Epidermal melanocyte (primary cell): ENCODE measurements around the gene ZBTB7A.

Source experiments
- DNase-seq: peaks from one replicate; pipeline ENCODE4 v3.0.0; 2011; ENCODE audit warnings: low spot score; ENCODE audit not compliant: insufficient read length

ZBTB7A gene

GRCh38 chr19:4054441-4055208 is 12.1 kb downstream of the ZBTB7A start:
- no peak for DNase-seq

- DNase-seq: no peak
Measured at GRCh38 chr19:4053423-4054324, 13.0 kb downstream of the ZBTB7A start.

DNA sequence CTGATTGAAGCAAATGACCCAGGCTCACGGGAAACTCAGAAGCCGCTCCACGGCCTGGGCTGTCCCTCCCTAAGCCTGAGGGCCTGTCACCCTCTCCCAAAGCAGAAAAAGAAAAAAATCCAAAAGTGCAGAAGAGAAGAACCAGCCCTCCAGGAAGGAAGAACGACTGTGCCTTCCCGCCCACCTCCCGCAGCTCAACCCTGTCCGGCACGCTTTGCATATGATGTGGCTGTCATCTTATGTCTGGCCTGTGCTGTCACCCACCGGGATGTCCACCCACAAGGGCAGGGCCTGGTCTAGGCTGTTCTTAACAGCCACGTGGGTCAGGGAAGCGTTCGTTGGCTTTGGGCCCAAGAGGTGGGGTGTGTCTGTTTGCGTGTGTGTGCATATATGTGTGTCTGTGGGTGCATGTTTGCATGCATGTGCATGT is 13.7 kb downstream of the ZBTB7A start:
- no peak for DNase-seq

- no peak for DNase-seq
Measured at GRCh38 chr19:4052114-4052992, 14.3 kb downstream of the ZBTB7A start.

- DNase-seq: no peak
Measured at GRCh38 chr19:4051175-4052101, 15.3 kb downstream of the ZBTB7A start.

DNA sequence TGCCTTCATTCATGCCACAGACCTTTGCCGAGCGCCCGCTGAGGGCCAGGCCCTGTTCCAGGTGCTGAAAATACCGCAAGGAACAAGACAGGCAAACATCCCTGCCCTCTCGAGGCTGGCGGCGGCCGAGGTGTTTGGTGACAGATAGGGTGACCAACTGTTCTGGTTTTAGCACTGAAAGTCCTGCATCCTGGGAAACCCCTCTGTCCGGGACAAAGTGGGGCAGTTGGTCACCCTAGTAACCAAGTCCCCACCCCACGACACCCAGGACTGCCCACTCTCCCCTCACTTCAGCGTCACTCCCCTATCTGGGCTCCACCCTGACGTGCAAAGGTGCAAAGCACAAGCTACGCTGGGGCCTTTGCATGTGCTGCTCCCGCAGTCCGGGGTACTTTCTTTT is 17.3 kb downstream of the ZBTB7A start:
- DNase-seq: no peak

DNA sequence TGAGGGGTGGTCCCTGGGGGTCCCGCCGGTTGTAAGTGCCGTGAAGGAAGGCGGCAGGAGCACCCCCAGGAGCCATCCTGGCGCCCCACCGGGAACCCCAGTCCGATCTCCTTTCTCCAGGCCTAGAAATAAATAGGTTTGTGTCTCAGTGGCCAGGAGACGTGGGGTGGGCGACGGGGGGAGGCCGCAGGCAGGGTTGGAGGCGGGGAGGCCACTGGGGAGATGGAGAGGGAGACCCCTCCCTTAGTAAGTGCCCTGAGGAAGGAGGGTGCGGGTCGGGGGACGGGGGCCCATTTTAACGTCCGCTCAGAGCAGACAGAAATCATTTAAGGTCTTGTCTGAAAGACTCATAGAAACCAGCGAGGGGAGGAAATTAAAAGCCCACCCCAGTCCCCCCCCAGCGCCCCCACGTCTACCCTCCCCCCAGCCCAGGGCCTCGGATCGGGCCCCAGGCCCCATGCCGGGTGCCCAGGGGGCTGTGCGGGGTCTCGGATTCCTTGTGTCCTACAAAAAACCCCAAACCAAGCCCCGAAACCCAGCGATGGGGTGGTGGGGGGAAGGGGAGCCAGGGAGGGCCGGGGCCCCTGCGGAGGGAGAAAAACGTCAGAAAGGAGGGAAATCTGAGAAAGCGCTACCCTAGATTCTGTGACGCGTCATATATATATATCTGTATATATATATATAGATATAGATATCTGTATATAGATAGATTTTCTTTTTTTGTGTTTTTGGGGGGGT is 19.6 kb downstream of the ZBTB7A start:
- no peak for DNase-seq

- no peak for DNase-seq
Measured at GRCh38 chr19:4046362-4046691, 20.4 kb downstream of the ZBTB7A start.

GRCh38 chr19:4045597-4046361 is 20.9 kb downstream of the ZBTB7A start:
- no peak for DNase-seq

DNA sequence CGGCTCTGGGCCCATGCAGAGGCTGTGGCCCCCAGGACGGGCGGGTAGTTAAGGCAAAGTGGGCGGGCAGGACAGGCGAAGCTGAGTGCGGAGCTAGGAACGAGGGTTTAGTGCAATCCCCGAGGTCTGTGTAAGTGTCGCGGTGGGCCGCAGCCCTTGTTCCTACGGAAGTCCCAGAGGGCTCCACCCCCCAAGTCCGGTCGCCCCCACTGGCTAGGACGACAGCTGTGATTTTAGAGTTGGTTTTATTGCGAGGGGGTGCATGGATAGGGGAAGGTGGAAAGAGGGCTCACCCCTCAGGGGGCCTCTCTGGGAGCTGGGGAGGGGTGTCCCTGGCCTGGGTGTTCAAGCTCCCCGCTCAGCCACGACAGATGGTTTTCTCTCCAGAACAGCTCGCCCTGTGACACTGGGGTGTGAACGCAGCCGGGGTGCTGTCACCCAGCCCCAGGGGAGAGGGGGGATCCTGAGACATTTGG is 21.7 kb downstream of the ZBTB7A start:
- no peak for DNase-seq

- no peak for DNase-seq
Measured at GRCh38 chr19:4043966-4044715, 22.6 kb downstream of the ZBTB7A start.

DNA sequence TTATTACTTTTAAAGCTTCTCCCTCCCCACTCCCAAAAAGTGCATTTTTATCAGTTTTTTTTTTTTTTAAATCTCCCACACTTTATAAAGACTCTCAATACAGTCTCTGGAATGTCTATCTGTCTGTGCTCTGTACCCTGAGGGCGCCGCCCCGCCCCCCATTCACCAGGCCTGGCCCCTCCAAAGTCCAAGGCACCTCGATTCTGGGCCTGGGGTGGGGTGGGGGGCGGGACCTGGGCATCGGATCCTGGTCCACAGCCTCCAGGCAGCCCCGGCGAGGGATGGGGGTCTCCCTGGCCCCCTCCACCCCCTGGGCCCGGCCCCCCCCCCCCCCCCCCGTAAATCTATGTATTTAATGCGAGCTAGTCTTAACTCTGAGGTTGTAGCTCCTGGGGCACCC is 23.3 kb downstream of the ZBTB7A start:
- no peak for DNase-seq

DNA sequence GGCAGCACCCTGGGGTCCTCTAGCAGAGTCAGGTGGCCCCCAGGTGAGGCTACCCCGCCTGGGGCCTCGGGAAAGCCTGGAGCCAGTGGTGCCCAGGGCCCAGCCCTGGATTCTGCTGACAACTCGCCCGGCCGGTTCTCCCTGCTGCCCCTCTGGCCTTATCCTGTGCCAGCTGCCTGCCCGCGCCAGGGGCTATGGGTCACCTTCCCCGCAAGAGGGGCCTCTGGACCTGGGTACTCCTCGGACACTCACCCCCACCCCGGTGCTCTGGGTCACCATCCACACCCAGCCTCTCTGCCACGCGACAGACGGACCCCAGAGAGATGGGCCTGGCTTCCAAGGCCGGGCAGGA is 24.0 kb downstream of the ZBTB7A start:
- DNase-seq: no peak

- DNase-seq: no peak
Measured at GRCh38 chr19:4042064-4042730, 24.5 kb downstream of the ZBTB7A start.

DNA sequence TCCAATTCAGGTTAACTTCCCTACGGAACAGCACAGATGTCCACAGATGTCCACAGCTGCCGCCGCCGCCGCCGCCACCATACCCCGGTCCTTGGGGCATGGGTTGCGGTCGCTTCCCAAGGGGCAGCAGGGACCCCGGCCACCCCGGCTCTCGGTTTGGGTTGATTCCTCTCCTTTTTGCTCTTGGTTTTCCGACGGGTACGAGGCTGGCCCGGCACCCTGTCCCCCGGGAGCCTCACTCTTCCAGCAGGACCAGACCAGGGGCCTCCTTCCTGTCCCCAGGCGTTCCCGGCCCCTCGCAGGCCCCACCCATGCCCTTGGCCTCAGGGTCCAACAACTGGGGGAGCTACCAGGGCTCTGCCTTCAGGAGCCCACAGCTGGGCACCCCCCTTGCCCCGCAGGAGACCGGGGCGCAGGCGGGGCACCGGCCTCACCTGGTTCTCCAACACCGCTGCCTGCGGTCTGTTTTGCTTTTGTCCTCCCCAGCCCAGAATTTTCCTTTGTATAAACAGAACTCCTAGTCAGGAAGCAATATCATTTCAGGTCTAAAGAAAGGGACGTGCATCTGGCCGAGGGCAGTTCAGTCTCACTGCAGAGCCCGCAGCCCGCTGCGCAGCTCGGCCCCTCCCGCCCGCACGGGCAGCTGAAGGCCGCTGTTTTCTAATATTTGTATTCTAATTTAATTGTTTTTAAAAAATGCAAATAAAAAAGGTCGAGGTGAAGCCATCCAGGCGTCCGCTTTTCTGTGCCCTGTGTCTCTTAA is 27.9 kb downstream of the ZBTB7A start:
- DNase-seq: no peak

- DNase-seq: no peak
Measured at GRCh38 chr19:4038057-4038456, 28.6 kb downstream of the ZBTB7A start.

- no peak for DNase-seq
Measured at GRCh38 chr19:4037301-4037949, 29.3 kb downstream of the ZBTB7A start.
